ENCODE data around the gene KRT8.
"Not testable (repeated sequence)": the region's sequence is repeated elsewhere in the genome, so short reads cannot be mapped to it uniquely, and the experiment has no call there.

Gene KRT8

GRCh38 chr12:52892207-52892852 is 12.5 kb downstream of the KRT8 start:
- no peak overlapping the region for H3K4me3 ChIP-seq (ENCODE audit: insufficient read depth, low read depth, low read length)
- 89 to 91% methylated on average over 6 of the region's 7 CpGs for WGBS, 2 experiments

GRCh38 chr12:52891044-52891443 is 13.8 kb downstream of the KRT8 start:
- H3K9me3 ChIP-seq (ENCODE audit: control insufficient read depth, low read length), result no peaks in the 10 kb centered on the region
- 78 to 97% methylated on average over 2 of the region's 2 CpGs for WGBS, 2 experiments
- no peaks in the 10 kb centered on the region for H3K27me3 ChIP-seq (ENCODE audit: control insufficient read depth, insufficient read depth, low read length, poor library complexity, severe bottlenecking)
- H3K27ac ChIP-seq (ENCODE audit: insufficient read depth, low read depth, low read length, poor library complexity, severe bottlenecking), result no peak overlapping the region
- no peak overlapping the region for H3K4me3 ChIP-seq (ENCODE audit: insufficient read depth, low read depth, low read length)
- no peaks in the 10 kb centered on the region for H3K36me3 ChIP-seq (ENCODE audit: control insufficient read depth, insufficient read depth, low read length)
- no peaks in the 10 kb centered on the region for H3K4me1 ChIP-seq (ENCODE audit: control insufficient read depth, insufficient read depth, low read length)

More at GRCh38 chr12:52892207-52892852, 12.5 kb downstream of the KRT8 start:
- H3K4me1 ChIP-seq (ENCODE audit: control insufficient read depth, insufficient read depth, low read length), result no peaks in the 10 kb centered on the region
- no peaks in the 10 kb centered on the region for H3K36me3 ChIP-seq (ENCODE audit: control insufficient read depth, insufficient read depth, low read length)
- no peaks in the 10 kb centered on the region for H3K27me3 ChIP-seq (ENCODE audit: control insufficient read depth, insufficient read depth, low read length, poor library complexity, severe bottlenecking)
- no peak overlapping the region for H3K27ac ChIP-seq (ENCODE audit: insufficient read depth, low read depth, low read length, poor library complexity, severe bottlenecking)
- no peaks in the 10 kb centered on the region for H3K9me3 ChIP-seq (ENCODE audit: control insufficient read depth, low read length)

GRCh38 chr12:52890417-52890816 is 14.5 kb downstream of the KRT8 start:
- Histone ChIP-seq H3K4me3 (ENCODE audit: insufficient read depth, low read depth, low read length) (no peak overlapping the region), H3K36me3 (ENCODE audit: control insufficient read depth, insufficient read depth, low read length) (no peaks in the 10 kb centered on the region), H3K27me3 (ENCODE audit: control insufficient read depth, insufficient read depth, low read length, poor library complexity, severe bottlenecking) (no peaks in the 10 kb centered on the region), H3K27ac (ENCODE audit: insufficient read depth, low read depth, low read length, poor library complexity, severe bottlenecking) (no peak overlapping the region), H3K4me1 (ENCODE audit: control insufficient read depth, insufficient read depth, low read length) (no peaks in the 10 kb centered on the region), H3K9me3 (ENCODE audit: control insufficient read depth, low read length) (no peaks in the 10 kb centered on the region)
- 88 to 94% methylated on average over 3 of the region's 3 CpGs for WGBS, 2 experiments

GRCh38 chr12:52884526-52885293 is 20.2 kb downstream of the KRT8 start:
- H3K4me3 ChIP-seq (ENCODE audit: insufficient read depth, low read depth, low read length), result no peak overlapping the region
- no peaks in the 10 kb centered on the region for H3K27me3 ChIP-seq (ENCODE audit: control insufficient read depth, insufficient read depth, low read length, poor library complexity, severe bottlenecking)
- H3K27ac ChIP-seq (ENCODE audit: insufficient read depth, low read depth, low read length, poor library complexity, severe bottlenecking), result peak overlapping the region; percentile 38
- no peaks in the 10 kb centered on the region for H3K36me3 ChIP-seq (ENCODE audit: control insufficient read depth, insufficient read depth, low read length)
- no peaks in the 10 kb centered on the region for H3K4me1 ChIP-seq (ENCODE audit: control insufficient read depth, insufficient read depth, low read length)
- H3K9me3 ChIP-seq (ENCODE audit: control insufficient read depth, low read length), result no peaks in the 10 kb centered on the region
- WGBS, 2 experiments, result 36 to 37% methylated on average over 13 of the region's 13 CpGs

- WGBS, 2 experiments, result 80 to 82% methylated on average over 8 of the region's 8 CpGs
Measured at GRCh38 chr12:52880499-52880898, 24.4 kb downstream of the KRT8 start.

GRCh38 chr12:52879394-52880351 is 25.2 kb downstream of the KRT8 start:
- no peaks in the 10 kb centered on the region for H3K9me3 ChIP-seq (ENCODE audit: control insufficient read depth, low read length)
- H3K4me3 ChIP-seq (ENCODE audit: insufficient read depth, low read depth, low read length), result peak overlapping the region; percentile 14
- no peak overlapping the region for H3K27ac ChIP-seq (ENCODE audit: insufficient read depth, low read depth, low read length, poor library complexity, severe bottlenecking)
- H3K36me3 ChIP-seq (ENCODE audit: control insufficient read depth, insufficient read depth, low read length), result no peaks in the 10 kb centered on the region
- H3K4me1 ChIP-seq (ENCODE audit: control insufficient read depth, insufficient read depth, low read length), result peaks cover 15% of the 10 kb centered on the region
- WGBS, 2 experiments, result 10% methylated on average over 38 of the region's 38 CpGs
- peaks cover 12% of the 10 kb centered on the region for H3K27me3 ChIP-seq (ENCODE audit: control insufficient read depth, insufficient read depth, low read length, poor library complexity, severe bottlenecking)

More at GRCh38 chr12:52880499-52880898, 24.4 kb downstream of the KRT8 start:
- peaks cover 11% of the 10 kb centered on the region for H3K4me1 ChIP-seq (ENCODE audit: control insufficient read depth, insufficient read depth, low read length)
- H3K9me3 ChIP-seq (ENCODE audit: control insufficient read depth, low read length); H3K36me3 ChIP-seq (ENCODE audit: control insufficient read depth, insufficient read depth, low read length); H3K4me3 ChIP-seq (ENCODE audit: insufficient read depth, low read depth, low read length); H3K27ac ChIP-seq (ENCODE audit: insufficient read depth, low read depth, low read length, poor library complexity, severe bottlenecking); H3K27me3 ChIP-seq (ENCODE audit: control insufficient read depth, insufficient read depth, low read length, poor library complexity, severe bottlenecking): not testable (repeated sequence)

GRCh38 chr12:52878507-52879393 is 26.1 kb downstream of the KRT8 start:
- Histone ChIP-seq H3K4me3 (ENCODE audit: insufficient read depth, low read depth, low read length) (no peak overlapping the region), H3K4me1 (ENCODE audit: control insufficient read depth, insufficient read depth, low read length) (peaks cover 21% of the 10 kb centered on the region), H3K36me3 (ENCODE audit: control insufficient read depth, insufficient read depth, low read length) (no peaks in the 10 kb centered on the region), H3K27ac (ENCODE audit: insufficient read depth, low read depth, low read length, poor library complexity, severe bottlenecking) (no peak overlapping the region), H3K27me3 (ENCODE audit: control insufficient read depth, insufficient read depth, low read length, poor library complexity, severe bottlenecking) (peaks cover 20% of the 10 kb centered on the region), H3K9me3 (ENCODE audit: control insufficient read depth, low read length) (no peaks in the 10 kb centered on the region)
- WGBS, 2 experiments, result 85% methylated on average over 17 of the region's 17 CpGs

GRCh38 chr12:52877242-52877641 is 27.6 kb downstream of the KRT8 start:
- H3K9me3 ChIP-seq (ENCODE audit: control insufficient read depth, low read length), result no peaks in the 10 kb centered on the region
- peaks cover 31% of the 10 kb centered on the region for H3K27me3 ChIP-seq (ENCODE audit: control insufficient read depth, insufficient read depth, low read length, poor library complexity, severe bottlenecking)
- no peaks in the 10 kb centered on the region for H3K36me3 ChIP-seq (ENCODE audit: control insufficient read depth, insufficient read depth, low read length)
- WGBS, 2 experiments, result 79 to 84% methylated on average over 3 of the region's 3 CpGs
- H3K4me1 ChIP-seq (ENCODE audit: control insufficient read depth, insufficient read depth, low read length), result peaks cover 24% of the 10 kb centered on the region
- no peak overlapping the region for H3K27ac ChIP-seq (ENCODE audit: insufficient read depth, low read depth, low read length, poor library complexity, severe bottlenecking)
- no peak overlapping the region for H3K4me3 ChIP-seq (ENCODE audit: insufficient read depth, low read depth, low read length)

- Histone ChIP-seq H3K27ac (ENCODE audit: insufficient read depth, low read depth, low read length, poor library complexity, severe bottlenecking) (no peak overlapping the region), H3K4me3 (ENCODE audit: insufficient read depth, low read depth, low read length) (no peak overlapping the region), H3K27me3 (ENCODE audit: control insufficient read depth, insufficient read depth, low read length, poor library complexity, severe bottlenecking) (peaks cover 31% of the 10 kb centered on the region), H3K36me3 (ENCODE audit: control insufficient read depth, insufficient read depth, low read length) (no peaks in the 10 kb centered on the region), H3K4me1 (ENCODE audit: control insufficient read depth, insufficient read depth, low read length) (peaks cover 24% of the 10 kb centered on the region), H3K9me3 (ENCODE audit: control insufficient read depth, low read length) (no peaks in the 10 kb centered on the region)
- WGBS, 2 experiments, result 93 to 94% methylated on average over 7 of the region's 7 CpGs
Measured at GRCh38 chr12:52876372-52876771, 28.5 kb downstream of the KRT8 start.
